ENCODE measurements around the gene WSB1. TPM values are rescaled to one million over a fixed set of nuclear protein-coding genes. Genes with fewer than 3 reads are reported as not detected.

Gene WSB1
- total and polyA plus RNA-seq, 9 of the 15 experiments (the other 6 are each of a cell fraction or from before 2014, with no cell fraction given) = 22.8 to 229 (median 81.1) TPM

DNA sequence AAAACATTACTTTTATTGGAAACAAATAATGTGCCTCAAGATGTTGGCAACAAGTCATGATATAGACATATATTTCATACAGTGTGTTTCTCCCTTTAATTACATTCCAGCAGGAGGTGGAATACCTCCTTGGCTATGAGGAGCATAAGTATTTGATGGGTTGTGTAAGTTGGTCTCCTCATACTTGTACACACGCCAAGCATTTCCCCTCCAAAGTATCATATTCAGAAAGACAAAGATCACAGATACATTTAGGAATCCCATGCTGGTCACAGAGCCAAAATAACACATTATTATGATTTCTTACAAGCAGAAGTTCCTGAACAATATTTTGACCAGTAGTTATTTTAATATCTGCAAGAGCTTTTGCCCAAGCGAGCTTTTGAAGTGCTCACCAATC is 57.8 kb downstream of the WSB1 start:
- Histone ChIP-seq H3K9me1 (ENCODE audit: control insufficient read depth, insufficient read depth, low read length) (no peaks in the 10 kb centered on the region), H4K20me1 (replicated peaks; ENCODE audit: control insufficient read depth, insufficient read depth, low read length) (no peaks in the 10 kb centered on the region), H3K9me3 (replicated peaks; ENCODE audit: control insufficient read depth, insufficient read depth, low read depth, low read length) (0 out of 2 replicates have a peak, but pooled peaks cover 7% of the 10 kb centered on the region), H2AFZ (ENCODE audit: low read depth, low read length) (no peak overlapping the region), H3K27me3 (ENCODE audit: control insufficient read depth in 2 of 2, insufficient read depth in 2 of 2, low read length in 2 of 2) (no peaks in the 10 kb centered on the region), H3K4me3 (peak overlapping the region; percentile 79), H3K4me2 (ENCODE audit: insufficient read depth, low read length) (peak overlapping the region; percentile 100), H3K36me3 (ENCODE audit: control insufficient read depth, insufficient read depth, low read length) (peaks cover 20% of the 10 kb centered on the region), H3K79me2 (ENCODE audit: control insufficient read depth, insufficient read depth, low read length) (peaks cover 32% of the 10 kb centered on the region), H3K9ac (ENCODE audit: insufficient read depth in 1 of 2, low read depth in 2 of 2, low read length in 2 of 2) (peak overlapping the region in 1 of 2 experiments; percentile 97; a peak in 2 of 4 replicates), H3K27ac (ENCODE audit: extremely low read depth, low read depth, low read length) (peak overlapping the region; percentile 98), H3K4me1 (replicated peaks in 1 of 2; ENCODE audit: control insufficient read depth in 2 of 2, insufficient read depth in 2 of 2, low read length in 2 of 2) (peaks cover 31 to 37% of the 10 kb centered on the region in 2 experiments)
- in situ Hi-C loops (cut with MboI) = no loop called here
- FAIRE-seq = no peak
- no peak for DNase-seq (ENCODE audit: extremely low read depth in 1 of 4, low spot score in 3 of 4)
- WGBS (ENCODE audit: insufficient coverage, low coverage, missing lambda C conversion rate) = 73% methylated on average over 2 of the region's 2 CpGs
- no peak for ATAC-seq
- ChIA-PET POLR2A (interaction anchor here (0.6 to 1.7 kb wide), 7 partner anchors 9 to 261 kb away, joined by 3 to 12 read pairs (median 3); no protein-coding TSS in a partner anchor), CTCF (ENCODE audit: low intra/inter-chr PET ratio) (no interaction called here)
- intact Hi-C loops (cut with micrococcal nuclease) = loop anchor here (2.0 to 10.0 kb wide), 5 partner anchors 29 to 301 kb away; partner anchors contain the start of gene KSR1
- TF ChIP-seq SMARCB1 (IDR thresholded peaks at IDR 0.05; ENCODE audit: insufficient read length, low read depth) = no peak
- no peak for TF ChIP-seq ETS2 (tag; IDR thresholded peaks at IDR 0.05; ENCODE audit: borderline replicate concordance, poor library complexity, severe bottlenecking)
- TF ChIP-seq ZNF124 (CRISPR knock-in tag; IDR thresholded peaks at IDR 0.05) = no peak
- no peak for TF ChIP-seq NUFIP1 (IDR thresholded peaks at IDR 0.05; ENCODE audit: partially characterized antibody)
- no peak for TF ChIP-seq ZNF431 (CRISPR knock-in tag; IDR thresholded peaks at IDR 0.05)
- TF ChIP-seq, protein P1, sequence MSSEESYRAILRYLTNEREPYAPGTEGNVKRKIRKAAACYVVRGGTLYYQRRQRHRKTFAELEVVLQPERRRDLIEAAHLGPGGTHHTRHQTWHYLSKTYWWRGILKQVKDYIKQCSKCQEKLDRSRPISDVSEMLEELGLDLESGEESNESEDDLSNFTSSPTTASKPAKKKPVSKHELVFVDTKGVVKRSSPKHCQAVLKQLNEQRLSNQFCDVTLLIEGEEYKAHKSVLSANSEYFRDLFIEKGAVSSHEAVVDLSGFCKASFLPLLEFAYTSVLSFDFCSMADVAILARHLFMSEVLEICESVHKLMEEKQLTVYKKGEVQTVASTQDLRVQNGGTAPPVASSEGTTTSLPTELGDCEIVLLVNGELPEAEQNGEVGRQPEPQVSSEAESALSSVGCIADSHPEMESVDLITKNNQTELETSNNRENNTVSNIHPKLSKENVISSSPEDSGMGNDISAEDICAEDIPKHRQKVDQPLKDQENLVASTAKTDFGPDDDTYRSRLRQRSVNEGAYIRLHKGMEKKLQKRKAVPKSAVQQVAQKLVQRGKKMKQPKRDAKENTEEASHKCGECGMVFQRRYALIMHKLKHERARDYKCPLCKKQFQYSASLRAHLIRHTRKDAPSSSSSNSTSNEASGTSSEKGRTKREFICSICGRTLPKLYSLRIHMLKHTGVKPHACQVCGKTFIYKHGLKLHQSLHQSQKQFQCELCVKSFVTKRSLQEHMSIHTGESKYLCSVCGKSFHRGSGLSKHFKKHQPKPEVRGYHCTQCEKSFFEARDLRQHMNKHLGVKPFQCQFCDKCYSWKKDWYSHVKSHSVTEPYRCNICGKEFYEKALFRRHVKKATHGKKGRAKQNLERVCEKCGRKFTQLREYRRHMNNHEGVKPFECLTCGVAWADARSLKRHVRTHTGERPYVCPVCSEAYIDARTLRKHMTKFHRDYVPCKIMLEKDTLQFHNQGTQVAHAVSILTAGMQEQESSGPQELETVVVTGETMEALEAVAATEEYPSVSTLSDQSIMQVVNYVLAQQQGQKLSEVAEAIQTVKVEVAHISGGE (CRISPR knock-in tag; IDR thresholded peaks at IDR 0.05) = no peak
- no peak for TF ChIP-seq ZFPM2 (CRISPR knock-in tag; IDR thresholded peaks at IDR 0.05)
- TF ChIP-seq RBM34 (IDR thresholded peaks at IDR 0.05; ENCODE audit: borderline replicate concordance, insufficient read depth, low read length) = no peak
- TF ChIP-seq, protein P2, sequence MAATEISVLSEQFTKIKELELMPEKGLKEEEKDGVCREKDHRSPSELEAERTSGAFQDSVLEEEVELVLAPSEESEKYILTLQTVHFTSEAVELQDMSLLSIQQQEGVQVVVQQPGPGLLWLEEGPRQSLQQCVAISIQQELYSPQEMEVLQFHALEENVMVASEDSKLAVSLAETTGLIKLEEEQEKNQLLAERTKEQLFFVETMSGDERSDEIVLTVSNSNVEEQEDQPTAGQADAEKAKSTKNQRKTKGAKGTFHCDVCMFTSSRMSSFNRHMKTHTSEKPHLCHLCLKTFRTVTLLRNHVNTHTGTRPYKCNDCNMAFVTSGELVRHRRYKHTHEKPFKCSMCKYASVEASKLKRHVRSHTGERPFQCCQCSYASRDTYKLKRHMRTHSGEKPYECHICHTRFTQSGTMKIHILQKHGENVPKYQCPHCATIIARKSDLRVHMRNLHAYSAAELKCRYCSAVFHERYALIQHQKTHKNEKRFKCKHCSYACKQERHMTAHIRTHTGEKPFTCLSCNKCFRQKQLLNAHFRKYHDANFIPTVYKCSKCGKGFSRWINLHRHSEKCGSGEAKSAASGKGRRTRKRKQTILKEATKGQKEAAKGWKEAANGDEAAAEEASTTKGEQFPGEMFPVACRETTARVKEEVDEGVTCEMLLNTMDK (IDR thresholded peaks at IDR 0.05; ENCODE audit: borderline replicate concordance, insufficient read depth, low read depth, low read length, poor library complexity, severe bottlenecking) = no peak
- no peak for TF ChIP-seq ZNF24 (IDR thresholded peaks at IDR 0.05)
- TF ChIP-seq POLR3A (IDR thresholded peaks at IDR 0.05; ENCODE audit: borderline replicate concordance, extremely low read depth, insufficient read depth, insufficient read length) = no peak
- no peak for TF ChIP-seq TEAD2 (tag; IDR thresholded peaks at IDR 0.05)
- BruUV-seq (replicated peaks) = no TSS peak
